CD14-positive monocyte (primary cell): ENCODE results near the gene TMEM60. TPM values are rescaled to one million over a fixed set of nuclear protein-coding genes. Genes with fewer than 3 reads are reported as not detected.

ENCODE experiments used
- DNase-seq, 3 donors: peaks; one replicate each; pipeline ENCODE4 v3.0.0-alpha.2; 2011 to 2022
- H2AFZ ChIP-seq: 2 replicates; pipeline ENCODE4 v1.6.0; 2012; ENCODE audit warnings: mild to moderate bottlenecking, low read depth, low read length, inconsistent platforms; ENCODE audit not compliant: insufficient read depth, poor library complexity, severe bottlenecking
- H3K27ac ChIP-seq, 2 donors: 1 replicate in 1 of 2; 2 replicates in 1 of 2; pipeline ENCODE4 v1.5.1; 2012 to 2013; ENCODE audit warnings: low read length in 2 of 2, control low read depth in 1 of 2, inconsistent platforms in 1 of 2, low read depth in 1 of 2, mild to moderate bottlenecking in 1 of 2
- H3K27me3 ChIP-seq, 2 donors: one replicate each; pipeline versions ENCODE4 v1.6.0 to v1.6.1; 2011 to 2013; ENCODE audit warnings: low read length in 2 of 2; ENCODE audit not compliant: control insufficient read depth in 2 of 2, insufficient read depth in 2 of 2
- H3K36me3 ChIP-seq, 2 donors: replicated peaks in 1 of 2; 1 replicate in 1 of 2; 2 replicates in 1 of 2; pipeline versions ENCODE4 v1.5.1 to v1.6.1; 2012 to 2013; ENCODE audit warnings: low read length in 2 of 2, control low read depth in 1 of 2, inconsistent platforms in 1 of 2, mild to moderate bottlenecking in 1 of 2; ENCODE audit not compliant: insufficient read depth in 2 of 2, control insufficient read depth in 1 of 2
- H3K4me1 ChIP-seq, 2 donors: 1 replicate in 1 of 2; 2 replicates in 1 of 2; pipeline versions ENCODE4 v1.5.1 to v1.6.1; 2012 to 2013; ENCODE audit warnings: low read length in 2 of 2, control low read depth in 1 of 2, inconsistent platforms in 1 of 2, mild to moderate bottlenecking in 1 of 2, moderate library complexity in 1 of 2; ENCODE audit not compliant: insufficient read depth in 2 of 2, control insufficient read depth in 1 of 2
- H3K4me2 ChIP-seq: replicated peaks from 2 replicates; pipeline ENCODE3; 2012; ENCODE audit warnings: low read length, moderate library complexity, mild to moderate bottlenecking; ENCODE audit not compliant: poor library complexity, severe bottlenecking; ENCODE audit errors: extremely low read depth
- H3K4me3 ChIP-seq, 3 experiments: fragments of 200-600 bp in 1 of 3; sonication (generic) in 1 of 3; replicated peaks in 1 of 3; 1 replicate in 2 of 3; 2 replicates in 1 of 3; pipeline ENCODE4 v1.5.1; 2011 to 2013; ENCODE audit warnings: low read length in 3 of 3, mild to moderate bottlenecking in 3 of 3, control low read depth in 2 of 3, low read depth in 2 of 3, inconsistent platforms in 1 of 3, moderate library complexity in 1 of 3
- H3K79me2 ChIP-seq: 2 replicates; pipeline ENCODE4 v1.6.0; 2012; ENCODE audit warnings: mild to moderate bottlenecking, control low read depth, inconsistent platforms, low read length, moderate library complexity; ENCODE audit not compliant: insufficient read depth
- H3K9ac ChIP-seq: 2 replicates; pipeline ENCODE4 v1.6.0; 2017; ENCODE audit warnings: low read length, mild to moderate bottlenecking; ENCODE audit not compliant: insufficient read depth, poor library complexity, severe bottlenecking
- H3K9me3 ChIP-seq, 2 donors: replicated peaks in 1 of 2; 1 replicate in 1 of 2; 2 replicates in 1 of 2; pipeline versions ENCODE4 v1.5.1 to v1.6.1; 2012 to 2013; ENCODE audit warnings: low read length in 2 of 2, control low read depth in 1 of 2; ENCODE audit not compliant: control insufficient read depth in 1 of 2, insufficient read depth in 1 of 2
- H4K20me1 ChIP-seq: 2 replicates; pipeline ENCODE4 v1.6.0; 2012; ENCODE audit warnings: mild to moderate bottlenecking, low read length, control low read depth, moderate library complexity; ENCODE audit not compliant: insufficient read depth
- H3K27ac Mint-ChIP-seq, 7 donors: one replicate each; pipeline ENCODE4 v1.8.0; 2020; ENCODE audit warnings: mild to moderate bottlenecking in 7 of 7, mixed read lengths in 7 of 7, moderate library complexity in 6 of 7, inconsistent platforms in 2 of 7
- H3K27me3 Mint-ChIP-seq, 3 donors: one replicate each; pipeline ENCODE4 v1.8.0; 2021 to 2022; ENCODE audit warnings: low read depth in 3 of 3, mild to moderate bottlenecking in 3 of 3, mixed read lengths in 3 of 3, moderate library complexity in 3 of 3, inconsistent platforms in 1 of 3
- H3K36me3 Mint-ChIP-seq, 2 donors: one replicate each; pipeline ENCODE4 v1.8.0; 2020; ENCODE audit warnings: mixed read lengths in 2 of 2, inconsistent platforms in 1 of 2, mild to moderate bottlenecking in 1 of 2
- H3K4me1 Mint-ChIP-seq: one replicate; pipeline ENCODE4 v1.8.0; 2020; ENCODE audit warnings: mild to moderate bottlenecking, mixed read lengths
- H3K4me3 Mint-ChIP-seq, 2 donors: one replicate each; pipeline ENCODE4 v1.8.0; 2020; ENCODE audit warnings: mild to moderate bottlenecking in 2 of 2, mixed read lengths in 2 of 2, moderate library complexity in 1 of 2
- H3K9me3 Mint-ChIP-seq, 7 donors: one replicate each; pipeline ENCODE4 v1.8.0; 2020 to 2022; ENCODE audit warnings: mixed read lengths in 7 of 7, mild to moderate bottlenecking in 6 of 7, moderate library complexity in 6 of 7, inconsistent platforms in 2 of 7
- CTCF ChIP-seq: fragments of 200-600 bp; IDR thresholded peaks from one replicate; pipeline ENCODE4 v1.8.0; 2022; ENCODE audit warnings: antibody characterized with exemption, mild to moderate bottlenecking
- WGBS: methylation state at CpG from one replicate; pipeline ENCODE4 v1.1.5; 2013; ENCODE audit warnings: missing lambda C conversion rate; ENCODE audit not compliant: insufficient coverage; 5-methylcytosine and 5-hydroxymethylcytosine counted together
- intact Hi-C, 2 donors: fragments of 100-400 bp; cut with micrococcal nuclease; formaldehyde crosslinking; loops; one replicate each; pipeline versions ENCODE4 v1.15.0 to v1.15.1; 2023
- polyA plus RNA-seq, 3 donors: library from polyadenylated mRNA; depleted of rRNA in 1 of 3; unstranded in 2 of 3; stranded (reverse) in 1 of 3; fragments of 300-500 nt in 2 of 3; fragments of >200 nt in 1 of 3; fragmentation: Illumina TruSeq in 2 of 3; gene quantifications; 1 replicate in 2 of 3; 2 replicates in 1 of 3; pipeline ENCODE4 v1.2.3, GENCODE V29; 2012 to 2021

The TMEM60 gene
- polyA plus RNA-seq, 3 donors, result 5.5 to 27.6 (median 25.6) TPM

GRCh38 chr7:77753173-77753572 is 45.1 kb downstream of the TMEM60 start:
- Mint-ChIP-seq H3K27ac (peak overlapping the region in 1 of 7 donors; percentile 15), H3K4me3 (no peak overlapping the region)
- no CpG with 5 or more reads among the region's 1 CpG for WGBS

GRCh38 chr7:77752016-77752415 is 46.2 kb downstream of the TMEM60 start:
- intact Hi-C loops, result no loop called here
- peaks cover 76% of the 10 kb centered on the region for H3K79me2 ChIP-seq

More at GRCh38 chr7:77753173-77753572, 45.1 kb downstream of the TMEM60 start:
- peaks cover 71% of the 10 kb centered on the region for H4K20me1 ChIP-seq
- no peaks in the 10 kb centered on the region for H3K27me3 ChIP-seq
- peaks cover 76% of the 10 kb centered on the region for H3K79me2 ChIP-seq
- DNase-seq, result no peak
- H3K36me3 ChIP-seq, result peaks cover 14 to 53% of the 10 kb centered on the region in 2 donors
- no peak overlapping the region for H3K4me3 ChIP-seq
- H3K27ac ChIP-seq, result peak overlapping the region in 1 of 2 donors; percentile 53
- Mint-ChIP-seq H3K36me3 (peaks cover 27 to 30% of the 10 kb centered on the region in 2 donors), H3K27me3 (peaks cover 0 to 1% (median 0%) of the 10 kb centered on the region in 3 donors), H3K9me3 (peaks cover 0 to 2% (median 0%) of the 10 kb centered on the region in 7 donors), H3K4me1 (peaks cover 17% of the 10 kb centered on the region)
- no peak overlapping the region for H2AFZ ChIP-seq
- H3K4me2 ChIP-seq, result no peak overlapping the region
- no peak for TF ChIP-seq CTCF
- H3K4me1 ChIP-seq, result peaks cover 13 to 17% of the 10 kb centered on the region in 2 donors
- intact Hi-C loops, result no loop called here
- no peak overlapping the region for H3K9ac ChIP-seq
- no peaks in the 10 kb centered on the region for H3K9me3 ChIP-seq

More at GRCh38 chr7:77752016-77752415, 46.2 kb downstream of the TMEM60 start:
- H3K27ac Mint-ChIP-seq, result peak overlapping the region; percentile 12 to 90 (median 84)
- Histone ChIP-seq H3K9me3 (no peaks in the 10 kb centered on the region), H3K4me2 (peak overlapping the region; percentile 6), H3K9ac (no peak overlapping the region), H3K27ac (peak overlapping the region in 1 of 2 donors; percentile 53), H3K27me3 (no peaks in the 10 kb centered on the region), H3K36me3 (peaks cover 14 to 47% of the 10 kb centered on the region in 2 donors), H3K4me3 (no peak overlapping the region), H3K4me1 (peaks cover 13 to 17% of the 10 kb centered on the region in 2 donors), H2AFZ (no peak overlapping the region), H4K20me1 (peaks cover 70% of the 10 kb centered on the region)
- WGBS, result 0% methylated on average over 1 of the region's 2 CpGs
- H3K27me3 Mint-ChIP-seq, result peaks cover 0 to 1% (median 0%) of the 10 kb centered on the region in 3 donors
- peaks cover 0 to 2% (median 0%) of the 10 kb centered on the region in 7 donors for H3K9me3 Mint-ChIP-seq
- peak; percentile 72 to 86 (median 79) for DNase-seq
- peaks cover 27 to 35% of the 10 kb centered on the region in 2 donors for H3K36me3 Mint-ChIP-seq
- H3K4me3 Mint-ChIP-seq, result peak overlapping the region; percentile 13 to 64
- no peak for TF ChIP-seq CTCF
- peaks cover 14% of the 10 kb centered on the region for H3K4me1 Mint-ChIP-seq
